ENCODE measurements around the gene BIRC2. TPM values are rescaled to one million over a fixed set of nuclear protein-coding genes. Genes with fewer than 3 reads are reported as not detected.
A peak's percentile ranks its signal among the peaks of the same experiment; 100 is the strongest.

BIRC2 gene
- total and polyA plus RNA-seq, 9 of the 15 experiments (the other 6 are each of a cell fraction or from before 2014, with no cell fraction given): 14.3 to 45.9 (median 20.7) TPM

GRCh38 chr11:102317099-102317767, 29.8 kb upstream of the BIRC2 start, which contains the start of gene BIRC3 (continued):
- TF ChIP-seq, protein P1, sequence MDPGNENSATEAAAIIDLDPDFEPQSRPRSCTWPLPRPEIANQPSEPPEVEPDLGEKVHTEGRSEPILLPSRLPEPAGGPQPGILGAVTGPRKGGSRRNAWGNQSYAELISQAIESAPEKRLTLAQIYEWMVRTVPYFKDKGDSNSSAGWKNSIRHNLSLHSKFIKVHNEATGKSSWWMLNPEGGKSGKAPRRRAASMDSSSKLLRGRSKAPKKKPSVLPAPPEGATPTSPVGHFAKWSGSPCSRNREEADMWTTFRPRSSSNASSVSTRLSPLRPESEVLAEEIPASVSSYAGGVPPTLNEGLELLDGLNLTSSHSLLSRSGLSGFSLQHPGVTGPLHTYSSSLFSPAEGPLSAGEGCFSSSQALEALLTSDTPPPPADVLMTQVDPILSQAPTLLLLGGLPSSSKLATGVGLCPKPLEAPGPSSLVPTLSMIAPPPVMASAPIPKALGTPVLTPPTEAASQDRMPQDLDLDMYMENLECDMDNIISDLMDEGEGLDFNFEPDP (CRISPR knock-in tag; IDR thresholded peaks at IDR 0.05): no peak
- TF ChIP-seq E2F6 (IDR thresholded peaks at IDR 0.05; ENCODE audit: borderline replicate concordance in 1 of 2, extremely low read depth in 1 of 2, insufficient read depth in 1 of 2, insufficient read length in 1 of 2, low read depth in 1 of 2, low read length in 1 of 2, poor library complexity in 1 of 2, severe bottlenecking in 1 of 2): peak; percentile 52 to 53

DNA sequence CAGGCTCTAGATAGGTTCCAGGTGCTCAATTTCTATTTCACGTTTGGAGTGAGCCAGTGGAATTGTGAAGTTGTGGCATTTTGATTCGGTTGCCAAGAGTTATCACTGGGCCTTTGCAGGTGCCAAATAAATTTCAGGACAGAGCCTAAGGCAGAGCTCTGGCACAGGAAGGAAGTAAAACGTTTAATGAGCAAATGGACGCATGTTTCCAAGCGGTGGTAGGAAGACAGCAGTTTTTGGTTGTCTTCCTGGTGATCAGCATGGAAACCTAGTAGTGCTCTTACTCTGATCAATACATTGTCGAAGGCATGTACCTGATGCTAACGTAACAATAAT, 29.3 kb upstream of the BIRC2 start:
- no peak for ATAC-seq

More for the DNA sequence above, 29.3 kb upstream of the BIRC2 start:
- WGBS (ENCODE audit: insufficient coverage, low coverage, missing lambda C conversion rate): 14% methylated on average over 7 of the region's 7 CpGs
- Histone ChIP-seq H3K27ac (ENCODE audit: extremely low read depth, low read depth, low read length) (no peak overlapping the region), H3K9me1 (ENCODE audit: control insufficient read depth, insufficient read depth, low read length) (no peaks in the 10 kb centered on the region), H3K27me3 (ENCODE audit: control insufficient read depth in 2 of 2, insufficient read depth in 2 of 2, low read length in 2 of 2) (peaks cover 0 to 2% of the 10 kb centered on the region in 2 experiments; a peak in 4 of 5 replicates), H3K4me3 (peak overlapping the region; percentile 37), H3K79me2 (ENCODE audit: control insufficient read depth, insufficient read depth, low read length) (no peaks in the 10 kb centered on the region), H4K20me1 (replicated peaks; ENCODE audit: control insufficient read depth, insufficient read depth, low read length) (no peaks in the 10 kb centered on the region), H2AFZ (ENCODE audit: low read depth, low read length) (peak overlapping the region; percentile 94), H3K4me1 (replicated peaks in 1 of 2; ENCODE audit: control insufficient read depth in 2 of 2, insufficient read depth in 2 of 2, low read length in 2 of 2) (peaks cover 0 to 8% of the 10 kb centered on the region in 2 experiments; a peak in 3 of 5 replicates), H3K36me3 (ENCODE audit: control insufficient read depth, insufficient read depth, low read length) (no peaks in the 10 kb centered on the region), H3K9me3 (replicated peaks; ENCODE audit: control insufficient read depth, insufficient read depth, low read depth, low read length) (no peaks in the 10 kb centered on the region), H3K4me2 (ENCODE audit: insufficient read depth, low read length) (peak overlapping the region; percentile 86), H3K9ac (ENCODE audit: insufficient read depth in 1 of 2, low read depth in 2 of 2, low read length in 2 of 2) (peak overlapping the region in 1 of 2 experiments; percentile 90; a peak in 2 of 4 replicates)
- FAIRE-seq (no peak), DNase-seq (ENCODE audit: extremely low read depth in 1 of 4, low spot score in 3 of 4) (no peak)
- in situ Hi-C loops (cut with MboI): no loop called here
- CTCF ChIA-PET (ENCODE audit: low intra/inter-chr PET ratio): no interaction called here
- TF ChIP-seq MYBL2 (IDR thresholded peaks at IDR 0.05; ENCODE audit: low read depth) (0 out of 2 replicates have a peak, but pooled peaks have one; percentile 6), MYBL2 (CRISPR knock-in tag; IDR thresholded peaks at IDR 0.05; ENCODE audit: borderline replicate concordance) (no peak), CBFA2T3 (IDR thresholded peaks at IDR 0.05) (no peak), NRF1 (conservative IDR thresholded peaks at IDR 0.05 in 1 of 2, IDR thresholded peaks at IDR 0.05 in 1 of 2) (0 out of 4 replicates have a peak, but pooled peaks of 1 of the 2 experiments have one; percentile 8), ELF1 (tag; IDR thresholded peaks at IDR 0.05) (peak; percentile 2; the same call in 1 of the 2 replicates)
- POLR2A ChIA-PET: no interaction called here
- intact Hi-C loops (cut with micrococcal nuclease): no loop called here
- BruUV-seq (replicated peaks): no TSS peak

Measured in K562 (cell line).